Measurements from ENCODE around the gene ARG2. TPM values are rescaled to one million over a fixed set of nuclear protein-coding genes. Genes with fewer than 3 reads are reported as not detected.
A peak's percentile ranks its signal among the peaks of the same experiment; 100 is the strongest.
"Not testable (repeated sequence)": the region's sequence is repeated elsewhere in the genome, so short reads cannot be mapped to it uniquely, and the experiment has no call there.

The ARG2 gene
- total RNA-seq, 2 donors from 2014 or later = 2.8 to 12.5 TPM

GRCh38 chr14:67620217-67620785 is 581 bp downstream of the ARG2 start:
- ATAC-seq (ENCODE audit: insufficient number of reproducible peaks, low FRiP score, low read depth) (no peak), DNase-seq (ENCODE audit: low spot score) (no peak)
- no peaks in the 10 kb centered on the region for H3K9me3 ChIP-seq
- H3K27me3 ChIP-seq (replicated peaks; ENCODE audit: insufficient read depth) = no peaks in the 10 kb centered on the region
- H3K4me3 ChIP-seq = peak overlapping the region; percentile 84
- H3K36me3 ChIP-seq = no peaks in the 10 kb centered on the region
- peak overlapping the region; percentile 77 to 84 for H3K27ac ChIP-seq
- no peak for TF ChIP-seq CTCF (IDR thresholded peaks at IDR 0.05)
- peaks cover 16 to 38% of the 10 kb centered on the region in 2 donors for H3K4me1 ChIP-seq (ENCODE audit: control insufficient read depth in 1 of 2, low read depth in 2 of 2)

DNA sequence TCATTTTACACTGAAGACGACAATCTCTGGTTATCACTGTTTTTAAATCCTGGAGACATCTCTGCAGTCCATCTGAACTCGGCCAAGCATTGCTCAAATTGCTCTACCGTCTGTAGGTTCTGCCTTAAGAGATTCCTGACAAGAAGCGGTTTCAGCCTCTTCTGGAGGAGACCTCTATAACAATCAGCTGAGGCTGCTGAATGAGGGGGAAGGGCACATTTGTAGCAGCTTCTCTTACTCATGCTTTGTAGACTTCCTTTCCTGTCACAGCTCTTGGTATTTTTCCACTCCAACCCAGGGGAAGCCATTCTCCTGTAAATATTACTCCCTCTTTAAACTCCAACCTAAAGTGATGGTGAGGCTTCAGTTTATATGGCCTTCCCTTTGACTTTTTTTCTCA is 3.0 kb downstream of the ARG2 start:
- H3K4me3 ChIP-seq = peak overlapping the region; percentile 7
- no peaks in the 10 kb centered on the region for H3K27me3 ChIP-seq (replicated peaks; ENCODE audit: insufficient read depth)
- no peaks in the 10 kb centered on the region for H3K9me3 ChIP-seq
- no peaks in the 10 kb centered on the region for H3K36me3 ChIP-seq
- TF ChIP-seq CTCF (IDR thresholded peaks at IDR 0.05) = no peak
- ATAC-seq (ENCODE audit: insufficient number of reproducible peaks, low FRiP score, low read depth) = peak; percentile 58
- DNase-seq (ENCODE audit: low spot score) = no peak
- peak overlapping the region; percentile 27 to 81 for H3K27ac ChIP-seq
- H3K4me1 ChIP-seq (ENCODE audit: control insufficient read depth in 1 of 2, low read depth in 2 of 2) = peaks cover 16 to 38% of the 10 kb centered on the region in 2 donors

DNA sequence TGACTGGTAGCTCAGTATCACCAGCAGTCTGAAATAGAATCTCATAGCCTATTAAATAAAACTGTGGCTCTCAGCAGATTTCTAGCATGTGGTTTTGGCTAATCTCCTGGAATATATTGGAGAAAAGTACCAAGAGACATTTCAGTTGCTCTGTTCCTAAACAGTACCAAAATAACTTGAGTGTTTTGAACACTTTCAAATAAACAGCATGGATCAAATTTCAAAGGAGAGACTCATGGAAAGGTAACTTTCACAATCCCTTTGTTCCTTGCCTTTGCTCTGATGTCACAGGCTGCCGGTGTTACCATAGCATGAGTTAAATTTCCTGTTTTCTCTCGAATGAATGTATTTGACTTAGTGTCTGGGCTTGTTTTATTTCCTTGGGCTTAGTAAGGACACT is 3.4 kb downstream of the ARG2 start:
- TF ChIP-seq CTCF (IDR thresholded peaks at IDR 0.05) = no peak
- ATAC-seq (ENCODE audit: insufficient number of reproducible peaks, low FRiP score, low read depth) (peak; percentile 2), DNase-seq (ENCODE audit: low spot score) (no peak)
- Histone ChIP-seq H3K9me3 (no peaks in the 10 kb centered on the region), H3K36me3 (no peaks in the 10 kb centered on the region), H3K27me3 (replicated peaks; ENCODE audit: insufficient read depth) (no peaks in the 10 kb centered on the region), H3K27ac (peak overlapping the region; percentile 27 to 81), H3K4me1 (ENCODE audit: control insufficient read depth in 1 of 2, low read depth in 2 of 2) (peaks cover 16 to 38% of the 10 kb centered on the region in 2 donors), H3K4me3 (peak overlapping the region; percentile 0)

DNA sequence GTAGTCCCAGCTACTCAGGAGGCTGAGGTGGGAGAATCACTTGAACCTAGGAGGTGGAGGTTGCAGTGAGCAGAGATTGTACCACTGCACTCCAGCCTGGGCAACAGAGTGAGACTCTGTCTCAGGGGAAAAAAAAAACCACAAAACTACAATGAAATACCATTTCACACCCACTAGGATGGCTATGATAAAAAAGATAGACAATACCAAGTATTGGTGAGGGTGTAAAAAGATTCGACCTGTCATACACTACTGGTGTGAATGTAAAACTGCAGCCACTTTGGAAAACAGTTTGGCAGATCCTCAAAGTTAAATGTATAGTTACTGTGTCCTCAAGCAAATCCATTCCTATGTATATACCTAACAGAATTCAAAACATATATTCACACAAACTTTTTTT is 6.4 kb downstream of the ARG2 start:
- ATAC-seq (ENCODE audit: insufficient number of reproducible peaks, low FRiP score, low read depth); H3K4me3 ChIP-seq; H3K9me3 ChIP-seq; H3K27ac ChIP-seq; DNase-seq (ENCODE audit: low spot score); H3K27me3 ChIP-seq (replicated peaks; ENCODE audit: insufficient read depth); H3K36me3 ChIP-seq: not testable (repeated sequence)
- H3K4me1 ChIP-seq (ENCODE audit: control insufficient read depth in 1 of 2, low read depth in 2 of 2) = peaks cover 9 to 21% of the 10 kb centered on the region in 2 donors

DNA sequence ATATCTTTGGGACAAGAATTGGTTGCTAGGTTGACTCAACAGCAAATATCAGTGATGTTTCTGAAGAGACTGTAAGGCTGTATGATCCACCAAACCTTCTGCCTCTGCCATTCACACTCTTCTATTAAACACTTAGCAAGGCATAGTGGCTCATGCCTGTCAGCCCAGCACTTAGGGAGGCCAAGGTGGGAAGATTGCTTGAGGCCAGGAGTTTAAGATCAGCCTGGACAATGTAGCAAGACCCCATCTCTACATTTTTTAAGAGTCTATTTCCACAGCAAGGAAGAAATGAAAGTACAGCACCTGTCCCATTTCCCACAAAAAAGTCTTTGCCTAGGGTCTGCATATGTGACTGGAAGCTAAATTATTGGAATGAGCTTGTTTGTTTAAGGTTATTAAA is 7.8 kb downstream of the ARG2 start:
- H3K4me1 ChIP-seq (ENCODE audit: control insufficient read depth in 1 of 2, low read depth in 2 of 2) = peaks cover 4 to 13% of the 10 kb centered on the region in 2 donors
- no peak for TF ChIP-seq CTCF (IDR thresholded peaks at IDR 0.05)
- H3K36me3 ChIP-seq = no peaks in the 10 kb centered on the region
- ATAC-seq (ENCODE audit: insufficient number of reproducible peaks, low FRiP score, low read depth) = no peak
- no peak for DNase-seq (ENCODE audit: low spot score)
- H3K27ac ChIP-seq = no peak overlapping the region
- H3K27me3 ChIP-seq (replicated peaks; ENCODE audit: insufficient read depth) = no peaks in the 10 kb centered on the region
- no peaks in the 10 kb centered on the region for H3K9me3 ChIP-seq
- H3K4me3 ChIP-seq = no peak overlapping the region

DNA sequence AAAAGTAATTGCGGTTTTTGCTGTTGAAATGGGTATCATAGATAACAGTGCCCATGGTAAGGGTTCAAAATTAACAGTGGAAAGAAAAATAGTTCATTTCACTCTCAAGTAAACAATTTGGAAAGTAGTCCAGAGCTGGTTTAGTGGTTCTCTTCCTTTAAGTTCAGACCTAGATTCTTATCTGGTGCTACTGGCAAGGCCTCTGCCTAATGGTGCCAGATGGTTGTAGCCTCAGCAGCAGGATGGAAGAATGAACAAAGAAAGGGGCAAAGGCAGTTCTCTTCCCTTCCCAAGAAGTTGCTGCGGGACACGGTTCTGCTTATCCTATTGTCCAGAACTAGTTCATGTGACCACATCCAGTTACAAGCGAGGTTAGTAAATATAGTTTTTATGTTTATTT is 10.5 kb downstream of the ARG2 start:
- Histone ChIP-seq H3K4me1 (ENCODE audit: control insufficient read depth in 1 of 2, low read depth in 2 of 2) (no peaks in the 10 kb centered on the region), H3K9me3 (no peaks in the 10 kb centered on the region), H3K27me3 (replicated peaks; ENCODE audit: insufficient read depth) (no peaks in the 10 kb centered on the region), H3K27ac (no peak overlapping the region), H3K4me3 (no peak overlapping the region), H3K36me3 (no peaks in the 10 kb centered on the region)
- DNase-seq (ENCODE audit: low spot score) (no peak), ATAC-seq (ENCODE audit: insufficient number of reproducible peaks, low FRiP score, low read depth) (no peak)
- no peak for TF ChIP-seq CTCF (IDR thresholded peaks at IDR 0.05)
